Dermis microvascular lymphatic vessel endothelial cell (primary cell): ENCODE data around the gene SNRNP200. TPM values are rescaled to one million over a fixed set of nuclear protein-coding genes. Genes with fewer than 3 reads are reported as not detected.

Source experiments
- DNase-seq, 2 donors: peaks; one replicate each; pipeline versions ENCODE4 v3.0.0 to v3.0.0-alpha.2; 2010; ENCODE audit warnings: low read depth in 2 of 2
- total RNA-seq: library from RNA; depleted of rRNA; stranded (reverse); fragments of >200 nt; gene quantifications from 2 replicates; pipeline ENCODE4 v1.2.1, GENCODE V29; 2014

Gene SNRNP200
- total RNA-seq, 1 donor from 2014 or later: 47.8 TPM

DNA sequence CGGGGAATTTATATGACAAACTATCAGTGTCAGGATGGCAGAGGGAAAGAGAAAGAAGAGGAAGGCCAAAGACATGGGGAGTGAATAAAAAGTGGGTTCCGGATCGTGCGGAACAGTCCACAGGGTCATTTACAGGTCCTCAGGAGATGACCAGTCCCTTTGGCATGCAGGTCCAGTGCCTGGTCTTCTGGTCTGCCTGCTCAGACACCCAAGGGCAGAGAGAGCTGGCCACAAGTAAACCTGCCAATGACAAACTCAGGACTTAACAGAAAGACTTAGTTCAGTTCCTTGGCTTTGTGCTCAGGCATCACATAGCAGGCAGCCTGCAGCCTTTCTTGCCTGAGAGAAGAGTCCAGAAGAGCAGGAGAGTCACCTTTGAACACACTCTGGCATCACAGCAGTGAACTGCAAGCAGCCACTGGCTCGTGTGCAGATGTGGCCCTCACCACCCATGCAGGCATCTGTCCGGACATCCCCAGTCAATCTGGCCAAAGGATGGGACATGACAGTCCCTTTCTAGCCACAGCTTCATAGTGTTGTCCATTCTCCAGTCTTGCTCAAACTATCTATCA, 53.5 kb downstream of the SNRNP200 start:
- DNase-seq: peak; percentile 93 to 95

DNA sequence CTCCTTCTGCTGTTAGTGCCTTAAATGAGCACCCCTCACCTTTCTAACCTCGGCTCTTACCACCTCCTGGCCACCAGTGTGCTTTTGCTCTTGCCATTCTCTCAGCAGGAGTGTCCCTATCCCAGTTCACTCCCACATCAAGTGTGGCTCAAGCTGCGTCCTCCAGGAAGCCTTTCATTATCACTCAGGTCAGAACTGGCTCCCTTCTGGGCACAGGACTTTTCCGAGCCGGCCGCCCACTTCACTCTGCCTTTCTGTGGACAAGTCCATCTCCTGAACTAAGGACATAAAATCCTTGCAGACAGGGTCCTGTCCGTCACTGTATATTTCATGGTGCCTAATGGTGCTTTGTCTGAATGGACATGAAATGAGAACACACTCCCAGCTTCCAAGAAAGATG, 55.2 kb downstream of the SNRNP200 start:
- DNase-seq: no peak

DNA sequence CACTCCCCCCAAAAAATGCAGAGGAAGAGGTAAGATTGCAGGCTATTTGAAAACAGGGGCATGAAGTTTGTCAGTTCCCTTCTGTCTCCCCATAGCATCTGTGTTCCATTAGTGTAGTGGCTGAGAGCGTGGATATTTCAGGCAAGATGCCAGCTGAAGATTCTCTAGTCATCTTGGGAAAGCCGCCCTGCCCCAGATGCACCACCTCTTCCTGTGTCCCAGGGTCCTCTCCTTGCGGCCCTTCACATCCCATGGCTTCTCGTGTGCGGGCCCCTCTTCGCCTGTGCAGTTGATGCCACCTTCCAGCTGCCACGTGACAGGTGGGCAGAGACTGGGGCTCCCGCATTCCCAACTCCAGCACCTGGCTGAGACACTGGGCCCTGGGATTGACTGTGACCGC, 55.7 kb downstream of the SNRNP200 start:
- no peak for DNase-seq

DNA sequence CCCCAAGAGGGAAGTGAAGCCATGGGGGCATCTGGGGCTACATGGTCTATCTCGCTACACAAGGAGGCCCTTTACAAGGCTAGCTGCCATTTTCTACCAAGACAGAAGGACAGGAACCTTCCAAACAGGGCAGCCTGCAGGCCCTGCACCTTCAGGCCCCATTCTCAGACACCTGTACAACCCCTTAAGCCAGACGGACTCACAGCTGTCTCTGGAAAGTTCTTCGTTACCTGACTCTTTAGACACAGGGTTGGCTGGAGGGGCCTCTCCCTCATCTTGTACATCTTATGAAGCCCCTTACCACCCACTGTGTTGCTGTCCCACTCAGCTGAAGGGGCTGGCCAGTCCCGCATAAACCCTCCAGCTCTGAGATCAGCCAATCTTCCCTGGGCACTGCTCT, 56.7 kb downstream of the SNRNP200 start:
- DNase-seq: no peak

DNA sequence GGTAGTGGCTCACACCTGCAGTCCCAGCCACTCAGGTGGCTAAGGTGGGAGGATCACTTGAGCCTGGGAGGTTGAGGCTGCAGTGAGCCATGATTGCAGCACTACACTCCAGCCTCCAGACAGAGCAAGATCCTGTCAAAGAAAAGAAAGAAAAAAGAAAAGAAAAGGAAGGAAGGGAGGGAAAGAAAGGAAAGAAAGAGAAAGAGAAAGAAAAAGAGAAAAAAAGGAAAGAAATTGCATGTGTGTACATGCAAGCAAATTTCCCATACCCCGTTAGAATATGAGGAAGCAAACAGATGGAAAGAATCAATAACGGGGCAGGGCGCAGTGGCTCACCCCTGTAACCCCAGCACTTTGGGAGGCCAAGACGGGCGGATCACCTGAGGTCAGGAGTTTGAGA, 57.5 kb downstream of the SNRNP200 start:
- DNase-seq: no peak

DNA sequence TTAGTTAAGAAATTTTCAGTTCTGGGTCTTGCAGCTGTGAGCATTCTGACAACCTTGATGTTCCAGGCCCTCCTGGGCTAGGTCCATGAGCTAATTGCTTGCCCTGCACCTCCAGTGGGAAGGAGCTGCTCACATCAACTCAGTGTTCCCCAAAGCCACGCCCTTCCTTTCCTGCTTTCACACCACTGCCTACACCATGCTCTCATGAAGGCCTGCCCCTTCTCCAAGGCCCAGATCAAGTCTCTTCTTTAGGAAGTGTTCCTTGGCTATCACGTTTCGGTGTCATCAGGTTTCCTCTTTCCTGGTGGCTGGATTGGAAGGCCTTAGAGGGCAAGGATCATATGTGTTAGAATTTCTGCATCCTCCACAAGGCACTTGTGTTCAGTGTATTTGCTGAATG, 58.3 kb downstream of the SNRNP200 start:
- DNase-seq: no peak

DNA sequence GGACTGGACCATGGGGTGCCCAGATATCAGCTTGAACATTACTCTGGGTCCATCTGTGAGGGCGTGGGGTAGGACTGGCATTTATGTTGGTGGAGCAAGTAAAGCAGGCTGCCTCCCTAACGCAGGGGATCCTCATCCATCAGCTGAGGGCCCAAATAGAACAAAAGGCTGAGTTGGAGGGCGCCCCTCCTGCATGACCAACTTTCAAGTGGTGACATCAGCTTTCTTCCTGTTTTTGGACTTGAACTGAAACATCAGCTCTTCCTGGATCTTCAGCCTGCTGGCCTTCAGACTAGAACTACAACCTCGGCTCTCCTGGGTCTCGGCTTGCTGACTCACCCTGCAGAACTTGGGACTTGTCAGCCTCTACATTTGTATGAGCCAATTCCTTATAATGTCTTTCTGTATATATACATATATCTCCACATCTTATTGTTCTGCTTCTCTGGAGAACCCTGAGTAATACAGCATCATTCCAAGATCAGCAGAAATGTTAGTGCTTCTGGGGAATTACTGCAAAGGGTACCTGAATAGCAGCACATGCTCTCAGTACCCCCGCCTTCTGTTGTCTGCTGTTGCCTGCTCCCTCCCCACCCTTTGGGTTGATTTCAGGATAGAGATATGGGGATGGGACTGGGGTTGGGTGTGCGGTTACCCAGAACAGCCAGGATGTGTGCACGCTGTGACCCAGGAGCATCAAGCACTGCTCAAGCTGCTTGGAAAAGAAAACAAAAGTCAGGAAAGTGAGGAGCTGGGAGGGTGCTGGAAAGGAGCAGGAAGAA, 59.5 kb downstream of the SNRNP200 start:
- peak in 1 of 2 donors; percentile 87 for DNase-seq

DNA sequence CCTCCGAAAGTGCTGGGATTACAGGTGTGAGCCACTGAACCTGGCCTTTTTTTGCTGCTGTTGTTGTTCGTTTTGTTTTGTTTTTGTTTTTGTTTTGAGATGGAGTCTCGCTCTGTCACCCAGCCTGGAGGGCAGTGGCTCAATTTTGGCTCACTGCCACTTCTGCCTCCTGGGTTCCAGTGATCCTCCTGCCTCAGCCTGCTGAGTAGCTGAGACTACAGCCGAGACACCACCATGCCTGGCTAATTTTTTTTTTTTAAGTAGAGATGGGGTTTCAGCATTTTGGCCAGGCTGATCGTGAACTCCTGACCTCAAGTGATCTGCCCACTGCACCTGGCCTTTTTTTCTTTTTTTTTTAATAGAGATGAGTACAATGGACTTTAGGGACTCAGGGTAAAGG, 61.5 kb downstream of the SNRNP200 start:
- no peak for DNase-seq

DNA sequence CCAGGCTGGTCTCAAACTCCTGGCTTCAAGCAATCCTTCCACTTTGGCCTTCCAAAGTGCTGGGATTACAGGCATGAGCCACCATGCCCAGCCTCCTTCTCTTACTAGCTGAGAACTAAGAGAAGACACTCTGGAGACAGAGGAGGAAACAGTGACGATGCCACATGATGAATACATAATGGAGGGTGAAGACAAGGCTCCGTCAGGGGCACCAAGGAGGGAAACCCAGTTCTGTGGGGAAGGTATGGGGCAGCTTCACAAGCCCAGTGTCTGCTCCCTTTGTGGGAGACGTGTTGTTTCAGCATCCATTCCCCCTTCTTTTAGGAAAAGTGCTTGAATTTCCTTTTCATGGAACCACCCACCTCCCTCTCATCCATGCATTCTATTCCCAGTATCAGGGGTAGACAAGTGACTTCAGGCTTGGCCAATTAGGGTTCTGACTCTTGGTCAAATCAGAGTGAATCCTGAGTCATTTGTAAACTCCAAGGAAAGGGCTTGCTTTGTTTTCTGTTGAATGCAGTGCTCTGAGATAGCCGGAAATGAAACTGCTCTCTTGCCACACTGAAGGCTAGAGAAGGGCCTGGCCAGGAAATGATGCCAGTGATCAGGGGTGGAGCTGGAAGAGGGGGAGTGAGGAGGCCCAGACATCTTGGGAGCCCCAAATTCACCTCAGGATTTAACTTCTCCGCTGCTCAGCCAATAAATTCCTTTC, 63.3 kb downstream of the SNRNP200 start:
- peak; percentile 36 to 84 for DNase-seq

DNA sequence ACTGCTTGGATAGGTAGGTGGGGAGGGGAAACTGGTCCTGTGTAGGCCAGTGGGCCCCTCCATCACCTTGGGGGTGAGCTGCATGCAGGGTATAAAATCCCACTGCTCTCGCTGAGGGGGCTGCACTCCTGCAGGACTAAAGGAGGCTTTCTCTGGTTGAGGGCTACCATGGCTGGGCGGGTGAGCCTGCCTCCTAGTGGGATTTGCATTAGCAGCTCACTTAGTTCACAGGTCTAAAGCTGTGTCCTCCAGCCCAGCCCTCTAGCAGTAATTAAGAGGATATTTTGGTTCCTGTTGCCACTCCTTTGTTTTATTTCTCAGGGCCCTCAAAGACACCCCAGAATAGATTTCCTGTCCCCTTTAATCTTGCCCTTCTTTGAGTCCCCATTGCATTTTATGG, 64.1 kb downstream of the SNRNP200 start:
- DNase-seq: no peak

DNA sequence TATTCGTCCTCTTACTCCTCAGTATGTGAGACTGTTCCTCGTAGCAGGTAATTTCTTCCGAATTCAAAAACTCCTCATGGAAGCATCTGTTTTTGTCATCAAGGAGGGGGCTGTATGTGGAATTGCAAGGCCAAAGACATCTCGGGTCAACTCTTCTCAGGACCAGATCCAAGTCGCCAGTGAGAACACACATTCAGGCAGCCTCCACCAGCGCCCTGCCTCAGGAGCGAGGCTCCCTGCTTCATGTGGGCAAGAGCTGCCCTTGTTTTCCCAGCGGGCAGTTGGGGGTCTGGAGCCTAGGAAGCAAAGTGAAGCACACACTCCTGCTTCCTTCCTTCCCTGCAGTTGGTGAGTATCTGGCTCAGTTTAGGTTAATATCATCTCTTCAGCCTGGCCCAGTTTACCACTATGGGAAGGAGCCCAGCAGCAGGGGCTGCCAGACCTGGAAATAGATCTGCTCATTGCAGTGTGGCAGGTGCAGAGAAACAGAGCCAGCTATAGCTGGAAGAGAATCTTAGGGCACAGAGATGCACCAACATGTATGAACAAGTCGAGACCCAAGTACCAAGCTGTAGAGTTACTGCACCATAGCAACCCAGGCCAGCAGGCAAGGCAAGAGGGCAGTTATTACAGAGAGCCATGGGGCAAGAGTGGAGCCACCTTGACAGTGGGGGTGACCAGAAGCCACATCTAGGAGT, 64.9 kb downstream of the SNRNP200 start:
- no peak for DNase-seq

DNA sequence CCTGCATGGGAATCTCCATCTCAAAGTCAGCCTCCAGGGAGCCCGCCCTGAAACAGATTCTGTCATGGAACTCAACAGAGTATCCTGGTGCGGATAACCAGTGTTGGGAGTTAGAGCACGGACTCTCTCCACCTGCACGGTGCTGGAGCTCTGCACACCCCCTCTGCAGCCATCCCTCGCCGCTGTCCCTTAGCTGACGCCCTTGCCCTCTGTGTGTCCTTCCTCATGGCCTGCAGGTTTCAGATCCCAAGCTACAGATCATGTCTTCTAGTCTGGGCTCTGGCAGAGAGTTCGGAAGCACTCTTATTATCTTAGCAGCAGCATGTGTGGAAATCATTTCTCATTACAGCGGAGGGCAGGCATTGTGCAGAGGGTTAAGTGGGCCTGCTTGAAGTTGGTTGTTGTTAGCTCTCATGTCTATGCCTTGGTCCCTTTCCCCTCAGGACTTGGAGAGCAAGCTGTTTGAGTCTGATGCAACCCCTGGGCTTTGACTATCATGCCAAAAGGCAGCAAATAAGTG, 65.5 kb downstream of the SNRNP200 start:
- DNase-seq: no peak

DNA sequence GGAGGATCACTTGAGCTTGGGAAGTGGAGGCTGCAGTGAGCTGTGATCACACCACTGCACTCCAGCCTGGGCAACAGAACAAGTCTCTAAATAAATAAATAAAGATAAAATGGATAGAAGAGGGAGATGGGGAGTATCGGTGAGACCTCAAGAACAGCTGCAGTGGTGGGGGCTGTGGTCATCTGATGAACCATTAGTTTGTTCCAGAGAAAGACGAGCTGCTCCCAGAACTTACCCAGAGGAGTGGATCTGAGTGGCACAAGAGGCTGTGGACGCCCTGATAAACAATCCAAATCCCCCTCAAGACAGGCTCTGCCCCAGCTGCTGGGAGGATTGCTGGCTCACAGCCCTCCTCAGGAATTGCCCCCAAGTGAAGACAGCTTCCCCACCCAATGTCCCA, 66.3 kb downstream of the SNRNP200 start:
- DNase-seq: no peak

DNA sequence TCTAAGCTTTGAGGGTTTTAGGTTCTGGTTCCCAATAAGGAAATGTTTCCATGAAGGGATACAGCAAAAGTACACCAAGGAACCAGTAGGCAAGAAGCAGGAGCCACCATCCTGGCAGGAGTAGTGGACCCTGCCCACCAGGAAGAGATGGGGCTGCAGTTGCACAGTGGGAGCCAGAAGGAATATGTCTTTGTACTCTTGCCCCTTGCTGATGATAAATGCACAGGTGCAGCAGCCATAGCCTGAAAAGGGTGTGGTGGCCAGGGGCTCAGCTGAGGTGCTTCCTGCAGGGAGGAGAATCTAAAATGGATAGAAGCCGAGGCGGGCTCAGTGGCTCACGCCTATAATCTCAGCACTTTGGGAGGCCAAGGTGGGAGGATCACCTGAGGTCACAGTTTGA, 67.1 kb downstream of the SNRNP200 start:
- no peak for DNase-seq

DNA sequence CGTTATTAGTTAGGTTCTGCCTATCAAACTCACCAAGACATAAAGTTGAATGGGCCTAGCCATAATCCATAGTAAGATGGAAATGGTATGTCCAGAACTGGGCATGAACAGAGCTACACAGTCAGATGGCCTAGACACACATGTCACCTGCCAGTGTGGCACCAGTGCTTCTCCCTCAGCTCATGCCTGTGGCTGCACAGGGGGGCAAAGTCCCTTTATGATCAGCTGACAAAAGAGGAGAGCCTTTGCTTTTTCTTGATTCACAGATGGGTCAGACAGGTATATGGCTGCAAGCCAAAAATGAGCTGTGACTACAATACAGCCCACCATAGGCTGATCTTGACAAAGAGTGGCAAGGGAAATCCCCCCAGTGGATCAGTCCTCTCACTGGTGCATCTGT, 68.5 kb downstream of the SNRNP200 start:
- DNase-seq: no peak

DNA sequence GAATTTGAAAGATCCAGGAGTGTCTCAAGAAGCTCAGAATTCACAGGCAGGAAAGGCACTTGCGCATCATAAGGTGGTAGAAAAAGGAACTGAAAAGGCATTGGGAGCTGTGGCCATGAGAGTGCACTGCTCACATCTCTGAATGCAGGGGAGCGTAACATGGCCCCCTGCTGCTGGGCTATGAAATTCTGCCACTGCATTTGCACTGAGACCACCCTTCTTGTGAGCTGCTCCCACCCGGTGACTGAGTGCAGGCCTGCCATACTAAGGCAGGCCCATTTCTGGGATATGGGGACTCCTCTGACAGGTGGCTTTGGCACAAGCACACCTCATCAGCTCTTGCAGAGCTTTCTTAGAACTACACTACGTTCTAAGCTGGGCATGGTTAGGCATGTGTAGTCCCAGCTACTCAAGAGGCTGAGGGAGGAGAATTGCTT, 71.4 kb downstream of the SNRNP200 start:
- no peak for DNase-seq

DNA sequence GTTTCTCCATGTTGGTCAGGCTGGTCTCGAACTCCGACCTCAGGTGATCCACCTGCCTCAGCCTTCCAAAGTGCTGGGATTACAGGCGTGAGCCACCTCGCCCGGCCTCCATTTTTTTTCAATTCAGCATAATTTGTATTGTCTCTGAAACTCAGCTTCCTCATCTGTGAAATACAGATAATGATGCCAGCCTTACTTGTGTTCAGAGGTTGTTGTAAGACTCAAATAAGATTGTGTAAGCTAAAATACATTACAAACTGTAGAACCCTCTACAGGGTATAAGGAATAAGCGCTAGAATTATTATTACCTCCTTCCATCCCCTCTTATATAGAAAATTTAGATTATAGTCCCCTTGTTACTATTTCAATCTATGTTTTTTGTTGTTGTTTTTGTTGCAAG, 71.9 kb downstream of the SNRNP200 start:
- no peak for DNase-seq

DNA sequence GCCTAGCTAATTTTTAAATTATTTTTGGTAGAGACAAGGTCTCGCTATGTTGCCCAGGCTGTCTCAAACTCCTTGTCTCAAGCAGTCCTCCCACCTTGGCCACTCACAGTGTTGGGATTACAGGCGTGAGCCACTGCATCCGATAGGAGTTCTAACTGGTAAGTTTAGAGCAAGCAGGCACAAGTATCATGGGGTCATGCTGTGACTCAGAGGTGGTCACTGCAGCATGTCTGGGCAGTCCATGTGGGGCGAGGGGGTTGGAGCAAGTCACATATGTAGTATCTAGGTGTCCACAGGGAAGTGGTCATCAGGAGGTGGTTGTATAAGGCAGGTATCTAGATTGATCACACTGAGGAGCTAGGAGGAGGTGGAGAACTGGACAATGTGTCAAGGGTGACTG, 74.0 kb downstream of the SNRNP200 start:
- no peak for DNase-seq

DNA sequence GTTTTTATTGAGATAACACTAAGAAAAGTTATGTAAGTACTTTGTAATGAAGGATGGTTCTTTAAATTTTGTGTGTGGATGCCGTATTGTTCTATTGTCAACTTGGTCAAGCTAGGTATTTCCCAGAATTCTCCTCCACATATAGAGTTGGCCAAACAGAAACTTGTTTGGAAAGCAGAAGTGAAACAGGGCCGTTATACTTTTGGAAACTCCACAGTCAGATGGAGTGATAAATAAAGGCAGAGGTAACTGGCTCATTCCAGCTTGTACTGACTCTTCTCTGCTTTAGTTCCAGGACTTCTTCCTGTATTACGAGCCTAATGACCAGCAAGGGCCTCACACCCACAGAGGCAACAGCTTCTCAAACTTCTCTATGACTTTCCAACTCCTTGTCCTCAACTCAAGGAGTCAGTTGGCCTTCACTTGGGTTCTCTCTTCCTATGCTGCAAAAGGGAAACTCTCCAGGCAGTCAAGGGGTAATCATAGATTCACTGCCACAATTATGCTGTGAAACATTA, 80.3 kb downstream of the SNRNP200 start:
- no peak for DNase-seq
